Fibroblast of lung (primary cell): Measurements from ENCODE around the gene PIH1D1.

ENCODE experiments used
- CTCF ChIP-seq, 2 donors: IDR thresholded peaks in 1 of 2; conservative IDR thresholded peaks in 1 of 2; 1 replicate in 1 of 2; 2 replicates in 1 of 2; pipeline ENCODE4 v1.5.1; 2011 to 2012; ENCODE audit warnings: low read length in 2 of 2, control low read depth in 1 of 2, inconsistent platforms in 1 of 2, low read depth in 1 of 2, mild to moderate bottlenecking in 1 of 2
- EZH2 ChIP-seq: IDR thresholded peaks from 2 replicates; pipeline ENCODE4 v1.5.1; 2012; ENCODE audit warnings: low read length, control low read depth, mild to moderate bottlenecking; ENCODE audit errors: missing control alignments

- TF ChIP-seq EZH2 (no peak), CTCF (conservative IDR thresholded peaks at IDR 0.05 in 1 of 2, IDR thresholded peaks at IDR 0.05 in 1 of 2; ENCODE audit: low read depth in 1 of 2, low read length in 2 of 2) (no peak)
These were observed 22.9 kb upstream of the PIH1D1 start for GRCh38 chr19:49474542-49474924.
